ENCODE data around the gene KHSRP.

Gene KHSRP

DNA sequence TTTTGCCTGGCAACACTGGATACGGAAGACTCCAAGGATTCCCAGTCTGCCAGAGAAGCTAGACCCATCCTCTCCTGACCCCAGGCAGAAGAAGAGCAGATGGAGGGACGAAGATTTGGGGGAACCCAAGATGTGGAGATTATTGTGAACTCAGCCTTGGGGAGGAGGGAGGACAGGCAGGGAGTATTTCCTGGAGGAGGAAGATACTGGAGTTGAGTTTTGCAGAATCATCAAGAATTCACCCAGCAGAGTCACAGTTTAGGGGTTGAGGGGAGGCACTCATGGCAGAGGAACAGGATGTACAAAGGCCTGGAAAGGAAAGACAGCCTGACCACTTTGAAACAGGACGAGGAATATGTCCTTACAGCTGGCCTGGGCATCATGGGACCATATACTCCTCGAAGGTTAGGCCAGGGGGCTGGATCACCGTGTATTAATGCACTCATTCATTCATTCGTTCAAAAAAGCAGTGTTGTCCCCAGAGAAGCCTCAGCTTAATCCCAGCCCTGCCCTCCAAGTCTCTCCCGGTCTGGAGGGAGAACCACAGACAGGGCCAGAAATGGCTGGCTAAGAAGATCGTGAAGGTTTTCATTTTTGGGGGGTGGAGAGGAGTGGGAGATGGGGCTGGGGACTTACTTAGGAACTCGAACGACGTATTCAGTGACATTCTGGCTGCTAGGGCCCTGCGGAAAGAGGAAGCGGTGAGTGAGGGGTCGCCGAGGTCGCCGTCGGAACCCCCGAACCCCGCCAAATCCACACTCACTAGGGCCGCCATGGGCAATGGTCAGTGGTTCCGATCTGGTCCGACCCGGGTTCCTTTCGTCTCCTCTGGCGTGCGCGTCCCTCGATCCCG, 32.2 kb downstream of the KHSRP start:
- no peak for DNase-seq

DNA sequence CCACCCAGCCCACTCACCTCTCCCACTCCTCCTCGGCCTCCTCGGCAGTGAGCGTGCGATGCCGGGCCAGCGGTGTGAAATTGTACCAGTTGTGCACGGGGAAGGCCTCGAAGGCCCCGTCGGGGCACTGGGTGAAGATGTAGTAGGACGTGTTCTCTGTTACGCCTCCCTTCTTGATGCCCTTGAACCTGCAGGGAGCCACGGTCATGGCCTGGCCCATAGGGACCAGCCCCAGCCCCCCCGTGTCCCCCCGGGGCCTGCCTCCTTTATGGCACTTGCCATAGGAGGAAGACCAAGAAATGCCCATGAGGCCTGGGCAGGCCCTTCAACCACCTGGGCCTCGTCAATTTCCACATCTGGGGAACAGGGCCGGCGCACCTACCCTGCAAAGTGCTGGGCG, 37.2 kb downstream of the KHSRP start:
- DNase-seq, result no peak

DNA sequence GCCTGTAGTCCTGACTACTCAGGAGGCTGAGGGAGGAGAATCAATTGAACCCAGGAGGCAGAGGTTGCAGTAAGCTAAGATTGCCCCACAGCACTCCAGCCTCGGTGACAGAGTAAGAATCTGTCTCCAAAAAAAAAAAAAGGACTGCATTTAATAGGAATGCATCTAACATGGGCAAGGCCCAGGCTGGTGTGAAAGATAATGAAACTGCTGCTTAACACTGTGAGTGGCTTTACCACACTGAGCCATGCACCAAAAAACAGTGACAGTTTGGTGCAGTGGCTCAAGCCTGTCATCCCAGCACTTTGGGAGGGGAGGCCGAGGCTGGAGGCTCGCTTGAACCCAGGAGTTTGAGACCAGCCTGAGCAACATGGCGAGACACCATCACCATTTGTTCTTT, 40.2 kb downstream of the KHSRP start:
- DNase-seq, result no peak

DNA sequence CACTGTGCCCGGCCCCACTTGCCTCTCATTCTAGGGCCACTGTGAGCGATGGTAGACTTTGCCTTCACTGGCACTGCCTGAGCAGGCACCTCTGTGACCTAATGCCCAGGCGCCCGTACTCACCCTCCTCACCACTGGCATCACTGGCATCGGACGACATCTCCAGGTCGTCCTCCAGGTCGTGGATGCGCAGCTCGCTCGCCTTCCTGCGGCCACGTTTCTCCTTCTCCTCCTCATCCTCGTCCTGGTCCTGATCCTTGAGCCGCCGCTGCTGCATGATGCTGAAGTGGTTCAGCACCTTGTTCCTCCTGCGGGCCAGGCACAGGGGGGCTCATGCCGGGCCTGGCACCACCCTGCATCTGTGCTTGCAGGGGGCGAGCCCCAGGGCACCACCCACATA, 41.4 kb downstream of the KHSRP start:
- no peak for DNase-seq

DNA sequence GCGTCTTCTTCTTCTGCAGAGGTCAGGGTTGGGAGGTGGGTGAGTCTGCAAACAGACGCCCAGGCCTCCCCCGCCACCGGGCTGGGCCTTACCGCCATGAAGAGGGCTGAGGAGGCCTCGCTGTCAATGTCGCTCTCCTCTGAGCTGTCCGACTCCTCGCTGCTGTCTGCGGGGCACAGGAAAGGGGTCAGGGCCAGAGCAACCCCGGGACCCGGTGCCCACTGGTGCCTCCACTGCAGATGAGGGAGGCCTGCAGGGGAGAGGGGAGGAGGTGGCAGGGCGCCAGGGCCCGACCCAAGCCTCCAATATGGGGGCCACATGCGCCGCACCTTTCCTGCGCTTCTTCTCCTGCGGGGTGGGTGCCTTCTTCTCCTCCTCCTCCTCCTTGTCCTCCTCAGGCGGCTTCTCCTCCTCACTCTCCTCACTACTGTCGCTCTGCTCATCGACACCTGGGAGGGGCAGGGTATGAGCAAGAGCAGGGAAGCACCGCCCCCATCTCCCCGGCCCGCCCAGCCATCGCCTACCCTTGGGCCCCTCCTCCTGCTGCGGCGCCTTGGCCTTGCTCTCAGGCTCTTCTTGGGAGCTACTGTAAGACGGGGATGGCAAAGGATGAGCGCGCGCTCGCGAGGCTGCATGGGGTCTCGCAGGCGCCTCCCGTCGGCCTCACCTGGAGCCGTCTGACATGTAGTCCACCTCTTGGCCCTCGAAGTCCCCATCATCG, 43.4 kb downstream of the KHSRP start:
- DNase-seq, result no peak

DNA sequence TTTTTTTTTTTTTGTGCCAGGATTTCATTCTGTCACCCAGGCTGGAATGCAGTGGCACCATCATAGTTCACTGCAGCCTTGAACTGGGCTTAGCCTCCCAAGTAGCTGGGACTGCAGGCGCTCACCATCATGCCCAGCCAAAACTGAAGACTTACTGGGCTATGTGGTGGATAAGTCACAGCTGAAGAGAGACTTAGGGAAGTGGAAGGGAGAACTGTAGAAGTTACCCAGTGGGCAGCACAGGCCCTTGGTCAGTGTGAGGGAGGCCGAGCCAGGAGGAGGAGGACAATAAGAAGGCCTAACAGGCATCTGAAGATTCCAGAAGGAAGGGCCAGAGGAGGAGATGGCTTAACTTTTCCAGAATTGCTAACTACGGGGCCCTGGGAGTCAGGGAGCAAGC, 44.9 kb downstream of the KHSRP start:
- DNase-seq, result no peak

DNA sequence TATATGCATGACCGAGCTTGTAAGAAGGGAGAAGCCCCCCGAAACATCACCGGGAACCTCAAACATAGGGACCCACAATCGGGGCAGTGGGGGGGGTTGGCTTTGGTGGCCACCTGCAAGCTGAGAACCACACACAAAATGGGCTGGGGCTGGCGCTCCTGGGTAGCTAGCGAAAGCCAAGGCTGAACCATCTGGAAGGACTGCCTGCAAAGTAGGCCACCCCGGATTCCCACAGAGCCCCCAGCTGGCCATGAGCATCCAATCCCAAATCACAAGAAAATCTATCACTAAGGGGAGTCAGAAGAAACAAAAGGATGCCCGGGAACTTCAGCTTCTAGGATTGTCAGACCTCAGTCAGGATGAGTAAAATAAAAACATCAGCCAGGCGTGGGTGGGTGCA, 46.1 kb downstream of the KHSRP start:
- DNase-seq, result no peak

DNA sequence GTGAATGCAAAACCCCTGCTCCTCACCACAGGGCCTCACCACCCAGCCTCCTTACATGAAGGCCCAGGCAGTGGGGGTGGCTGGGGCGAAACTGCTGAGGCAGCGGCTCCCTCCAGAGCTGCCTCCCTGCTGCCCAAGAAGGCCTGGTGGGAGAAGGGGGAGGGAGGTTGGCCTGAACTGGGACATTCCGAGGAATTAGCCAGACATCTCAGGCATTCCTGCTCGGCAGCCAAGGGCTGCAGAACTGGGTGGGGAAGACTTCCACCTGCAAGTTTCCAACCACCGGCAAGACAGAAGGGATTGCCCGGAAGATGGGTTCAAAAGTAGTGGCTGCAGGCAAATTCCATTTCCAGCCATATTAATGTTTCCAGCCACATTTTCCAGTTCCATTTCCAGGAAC, 46.6 kb downstream of the KHSRP start:
- DNase-seq, result no peak

DNA sequence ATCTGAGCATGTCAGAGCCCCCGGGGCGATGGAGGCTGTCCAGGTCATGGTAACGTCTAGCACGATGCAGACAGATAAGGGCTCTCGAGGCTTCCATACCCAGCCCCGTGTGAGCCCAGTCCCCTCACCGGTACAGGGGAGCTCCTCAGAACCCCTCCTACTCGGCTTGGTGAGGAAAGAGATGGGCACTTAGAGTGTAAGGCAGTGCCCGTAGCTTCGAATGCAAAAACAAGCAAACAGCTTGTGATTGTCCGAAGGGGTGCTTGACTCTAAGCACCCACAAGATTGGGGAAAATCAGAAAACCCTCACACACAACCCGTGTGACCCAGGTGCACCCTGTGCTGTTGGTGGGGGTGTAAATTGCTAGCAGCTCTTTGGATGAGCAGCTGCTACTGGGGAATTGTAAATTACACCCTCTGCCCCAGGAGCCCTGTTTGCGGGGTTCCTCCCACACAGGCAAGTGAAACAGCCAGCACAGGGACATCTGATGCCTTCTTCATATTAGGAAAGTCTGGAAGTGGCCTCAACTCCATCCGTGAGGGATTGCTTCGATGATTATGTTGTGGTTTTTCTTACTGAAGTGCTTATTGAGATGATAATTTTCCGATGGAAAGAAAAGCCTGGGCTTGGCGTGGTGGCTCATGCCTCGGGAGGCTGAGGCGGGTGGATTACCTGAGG, 48.0 kb downstream of the KHSRP start:
- no peak for DNase-seq

DNA sequence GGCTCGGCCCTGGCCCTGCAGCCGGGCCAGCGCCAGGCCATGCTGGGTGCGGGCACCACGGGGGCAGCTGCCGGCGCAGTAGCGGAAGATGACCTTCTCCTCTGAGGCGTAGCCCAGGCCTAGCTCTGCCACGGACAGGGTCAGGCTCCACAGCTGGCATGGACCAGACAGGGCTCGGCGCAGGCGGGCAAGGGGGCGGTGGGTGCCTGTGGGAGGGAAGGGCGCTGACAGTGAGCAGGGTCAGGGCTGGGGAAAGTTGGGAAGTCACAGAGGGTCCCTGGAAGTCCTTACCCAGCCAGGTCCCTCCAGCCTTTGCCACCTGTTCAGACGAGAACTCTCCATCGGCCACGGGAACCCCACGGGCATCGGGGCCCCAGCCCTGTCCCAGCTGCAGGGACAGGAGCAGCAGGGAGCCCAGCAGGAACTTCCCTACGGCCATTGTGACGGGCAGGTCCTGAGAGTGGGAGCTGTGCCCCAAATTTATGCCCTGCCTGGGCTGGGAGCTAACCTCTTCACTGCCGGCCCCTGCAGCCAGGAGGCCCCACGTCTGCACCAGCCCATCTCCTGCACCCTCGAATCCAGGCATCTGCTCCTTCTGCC, 49.1 kb downstream of the KHSRP start, which contains the start of gene PSPN:
Gene PSPN (minus strand): TSS at position 523 of the 600 bp plus-strand sequence. CDS start 84 bp downstream, at position 439.
- no peak for DNase-seq

DNA sequence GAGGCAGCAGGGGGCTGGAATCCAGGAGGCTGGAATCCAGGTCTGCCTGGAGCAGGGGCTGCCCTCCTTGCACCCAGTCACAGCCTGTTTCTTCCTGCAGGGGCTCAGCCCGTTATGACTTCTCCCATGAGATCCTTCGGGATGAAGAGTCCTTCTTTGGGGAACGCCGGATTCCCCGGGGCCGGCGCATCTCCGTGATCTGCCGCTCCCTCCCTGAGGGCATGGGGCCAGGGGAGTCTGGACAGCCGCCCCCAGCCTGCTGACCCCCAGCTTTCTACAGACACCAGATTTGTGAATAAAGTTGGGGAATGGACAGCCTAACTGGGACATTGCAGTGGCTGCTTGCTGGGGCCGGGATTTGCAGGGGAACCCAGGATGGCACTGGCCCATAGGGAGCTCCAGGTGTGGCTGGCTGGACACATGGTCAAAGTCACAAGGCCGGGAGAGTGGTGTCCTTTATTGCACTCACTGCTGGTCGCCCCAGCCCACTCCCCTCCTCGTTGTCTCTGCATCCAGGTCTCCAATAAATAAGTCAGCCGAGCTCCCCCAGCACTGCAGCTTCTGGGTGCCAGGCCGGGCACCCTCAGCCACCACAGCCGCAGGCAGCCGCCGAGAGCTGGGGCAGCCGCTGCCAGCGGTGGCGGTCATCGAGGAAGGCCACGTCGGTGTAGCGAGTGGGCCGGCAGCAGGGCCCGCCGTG, 49.8 kb downstream of the KHSRP start:
- DNase-seq, result no peak

DNA sequence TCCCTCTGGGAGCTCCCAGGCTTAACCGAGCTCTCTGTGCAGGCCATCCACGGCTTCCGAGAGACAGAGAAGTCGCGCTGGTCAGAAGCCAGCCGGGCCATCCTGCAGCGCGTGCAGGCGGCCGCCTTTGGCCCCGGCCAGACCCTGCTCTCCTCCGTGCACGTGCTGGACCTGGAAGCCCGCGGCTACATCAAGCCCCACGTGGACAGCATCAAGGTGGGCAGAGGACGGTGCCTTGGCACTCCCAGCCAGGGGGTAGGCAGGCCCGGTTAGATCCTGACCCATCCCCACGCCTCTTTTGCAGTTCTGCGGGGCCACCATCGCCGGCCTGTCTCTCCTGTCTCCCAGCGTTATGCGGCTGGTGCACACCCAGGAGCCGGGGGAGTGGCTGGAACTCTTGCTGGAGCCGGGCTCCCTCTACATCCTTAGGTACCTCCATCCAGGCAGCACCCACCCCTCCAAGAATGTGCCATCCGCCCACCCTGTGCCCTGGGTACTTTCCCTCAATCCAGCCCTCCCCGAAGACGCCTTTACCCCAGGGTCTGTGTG, 50.4 kb downstream of the KHSRP start:
- no peak for DNase-seq

DNA sequence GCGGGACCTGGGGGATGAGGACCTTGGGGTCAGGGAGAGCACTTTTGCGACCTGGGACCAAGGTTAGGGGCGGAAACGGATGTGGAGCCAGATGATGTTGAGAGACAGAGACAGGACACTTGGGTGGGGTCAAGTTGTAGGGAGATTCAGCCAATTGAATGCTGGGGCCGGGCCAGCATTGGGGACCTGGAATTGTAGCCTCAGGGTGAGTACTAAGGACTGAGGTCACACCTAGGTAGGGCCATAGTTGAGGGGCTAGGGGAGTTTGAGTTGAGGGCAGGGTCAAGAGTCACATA, 50.9 kb downstream of the KHSRP start:
- no peak for DNase-seq

DNA sequence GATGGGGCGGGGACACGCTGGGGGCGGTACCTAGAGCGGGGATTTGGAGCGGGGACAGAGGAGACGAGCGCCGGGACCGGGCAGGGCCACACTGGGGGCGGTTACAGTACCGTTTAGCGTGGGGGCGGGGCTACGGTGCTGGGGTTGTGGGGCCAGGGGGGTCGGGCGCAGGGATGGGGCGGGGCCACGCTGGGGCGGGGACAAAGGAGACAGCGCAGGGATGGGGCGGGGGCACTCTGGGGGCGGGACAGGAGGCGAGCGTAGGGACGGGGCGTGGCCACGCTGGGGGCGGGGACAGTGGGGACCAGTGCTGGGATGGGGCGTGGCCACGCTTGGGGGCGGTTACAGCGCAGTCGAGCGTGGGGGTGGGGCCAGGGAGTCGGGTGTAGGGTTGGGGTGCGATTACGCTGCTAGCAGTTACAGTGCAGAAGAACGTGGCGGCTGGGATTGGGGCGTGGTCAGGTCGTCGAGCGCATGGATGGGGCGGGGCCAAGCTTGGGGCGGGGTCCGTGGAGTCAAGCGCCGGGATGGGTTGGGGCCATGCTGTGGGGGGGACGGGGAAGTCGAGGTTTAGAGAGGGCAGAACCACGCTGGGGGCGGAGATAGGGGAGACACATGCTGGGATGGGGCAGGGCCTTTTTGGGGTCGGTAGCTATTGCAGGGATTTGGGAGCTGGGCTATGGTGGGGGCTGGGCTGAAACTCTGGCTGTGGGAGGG, 51.4 kb downstream of the KHSRP start:
- peak; percentile 98 for DNase-seq

DNA sequence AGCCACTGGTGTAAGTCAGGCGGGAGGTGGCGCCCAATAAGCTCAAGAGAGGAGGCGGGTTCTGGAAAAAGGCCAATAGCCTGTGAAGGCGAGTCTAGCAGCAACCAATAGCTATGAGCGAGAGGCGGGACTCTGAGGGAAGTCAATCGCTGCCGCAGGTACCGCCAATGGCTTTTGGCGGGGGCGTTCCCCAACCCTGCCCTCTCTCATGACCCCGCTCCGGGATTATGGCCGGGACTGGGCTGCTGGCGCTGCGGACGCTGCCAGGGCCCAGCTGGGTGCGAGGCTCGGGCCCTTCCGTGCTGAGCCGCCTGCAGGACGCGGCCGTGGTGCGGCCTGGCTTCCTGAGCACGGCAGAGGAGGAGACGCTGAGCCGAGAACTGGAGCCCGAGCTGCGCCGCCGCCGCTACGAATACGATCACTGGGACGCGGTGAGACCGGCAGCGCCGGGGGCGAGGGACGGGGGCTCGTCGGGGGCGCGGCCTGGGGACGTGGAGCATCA, 52.0 kb downstream of the KHSRP start, which contains the start of gene ALKBH7:
Gene ALKBH7 (plus strand): TSS at position 201 of the 502 bp plus-strand sequence. CDS start 27 bp downstream, at position 228.
- DNase-seq, result peak; percentile 97

DNA sequence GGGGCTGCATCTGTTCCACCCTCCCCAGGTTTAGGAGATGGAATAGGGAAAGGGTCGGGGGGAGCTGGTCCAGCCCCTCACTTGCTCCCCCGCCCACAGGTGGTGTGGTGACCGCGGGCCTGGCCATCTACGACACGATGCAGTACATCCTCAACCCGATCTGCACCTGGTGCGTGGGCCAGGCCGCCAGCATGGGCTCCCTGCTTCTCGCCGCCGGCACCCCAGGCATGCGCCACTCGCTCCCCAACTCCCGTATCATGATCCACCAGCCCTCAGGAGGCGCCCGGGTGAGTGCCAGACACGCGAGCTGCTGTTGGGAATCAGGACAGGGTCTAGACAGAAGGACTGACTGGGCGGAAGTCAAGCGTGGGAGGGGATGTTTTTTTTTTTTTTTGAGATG, 60.3 kb downstream of the KHSRP start:
- no peak for DNase-seq

Data from activated gamma-delta T cell treated with Interleukin-2 at 50 U/mL for 16 hours (primary cell).